H1 (cell line): Measurements from ENCODE around the gene B3GALT4. TPM values are rescaled to one million over a fixed set of nuclear protein-coding genes. Genes with fewer than 3 reads are reported as not detected.

ENCODE experiments used
- CTCF ChIA-PET: fragments of 300-600 bp; sonication (Branson Sonifier 250); formaldehyde crosslinking; loops from one replicate; lab custom pipeline; 2021; ENCODE audit not compliant: partially characterized antibody; lab: Charles Lee
- POLR2A ChIA-PET: fragments of 300-600 bp; sonication (Branson Sonifier 250); formaldehyde crosslinking; loops from one replicate; lab custom pipeline; 2021; ENCODE audit warnings: inconsistent platforms; ENCODE audit not compliant: partially characterized antibody; lab: Charles Lee
- DNase-seq, 2 experiments: peaks; one replicate each; pipeline versions ENCODE4 v3.0.0 to v3.0.0-alpha.2; 2010 to 2022; ENCODE audit warnings: low spot score in 2 of 2, low read depth in 1 of 2, mixed read lengths in 1 of 2
- FAIRE-seq: peaks from 2 replicates; lab custom pipeline; 2011; peaks lifted over from hg19 to GRCh38; lab: Jason Lieb, UNC
- H2AFZ ChIP-seq: 2 replicates; pipeline ENCODE4 v1.8.1; 2012; ENCODE audit warnings: low read length, inconsistent platforms
- H2AK5ac ChIP-seq: 2 replicates; pipeline ENCODE4 v1.6.1; 2013; ENCODE audit warnings: low read depth, low read length
- H2BK120ac ChIP-seq: replicated peaks from 2 replicates; pipeline ENCODE3; 2013; ENCODE audit warnings: low read depth, low read length, inconsistent platforms
- H2BK12ac ChIP-seq: 2 replicates; pipeline ENCODE4 v1.6.1; 2013; ENCODE audit warnings: low read depth, low read length
- H2BK15ac ChIP-seq: 2 replicates; pipeline ENCODE4 v1.6.1; 2013; ENCODE audit warnings: low read length
- H2BK20ac ChIP-seq: 2 replicates; pipeline ENCODE4 v1.6.1; 2013; ENCODE audit warnings: low read length
- H2BK5ac ChIP-seq: 2 replicates; pipeline ENCODE4 v1.6.1; 2013; ENCODE audit warnings: low read depth, low read length
- H3K14ac ChIP-seq: 2 replicates; pipeline ENCODE4 v1.6.1; 2013; ENCODE audit warnings: inconsistent platforms; ENCODE audit not compliant: insufficient read length
- H3K18ac ChIP-seq: 2 replicates; pipeline ENCODE4 v1.6.1; 2013; ENCODE audit warnings: low read length; ENCODE audit errors: extremely low read depth
- H3K23ac ChIP-seq: 2 replicates; pipeline ENCODE4 v1.6.1; 2013; ENCODE audit warnings: inconsistent platforms; ENCODE audit not compliant: insufficient read length
- H3K23me2 ChIP-seq: 2 replicates; pipeline ENCODE4 v1.6.1; 2013; ENCODE audit warnings: low read depth, low read length
- H3K27ac ChIP-seq: 2 replicates; pipeline ENCODE4 v1.6.1; 2011; ENCODE audit warnings: low read depth, low read length, inconsistent platforms
- H3K27me3 ChIP-seq, 4 experiments: replicated peaks in 1 of 4; 1 replicate in 1 of 4; 2 replicates in 3 of 4; pipeline versions ENCODE4 v1.6.1 to v1.8.1; 2011 to 2013; ENCODE audit warnings: low read length in 3 of 4, mild to moderate bottlenecking in 3 of 4, inconsistent platforms in 2 of 4, mixed read lengths in 2 of 4, moderate library complexity in 1 of 4; ENCODE audit not compliant: control insufficient read depth in 3 of 4, insufficient read depth in 3 of 4; ENCODE audit errors: extremely low read depth in 1 of 4
- H3K36me3 ChIP-seq, 4 experiments: 2 replicates each; pipeline versions ENCODE4 v1.6.1 to v1.8.1; 2011 to 2013; ENCODE audit warnings: mild to moderate bottlenecking in 4 of 4, low read length in 3 of 4, moderate library complexity in 2 of 4, control low read depth in 1 of 4, inconsistent platforms in 1 of 4; ENCODE audit not compliant: insufficient read depth in 4 of 4, control insufficient read depth in 2 of 4
- H3K4ac ChIP-seq: replicated peaks from 2 replicates; pipeline ENCODE3; 2013; ENCODE audit warnings: low read length, low read depth, mixed read lengths, inconsistent platforms; ENCODE audit not compliant: insufficient read length
- H3K4me1 ChIP-seq, 4 experiments: replicated peaks in 1 of 4; 1 replicate in 1 of 4; 2 replicates in 3 of 4; pipeline versions ENCODE4 v1.6.1 to v1.8.1; 2011 to 2013; ENCODE audit warnings: low read length in 3 of 4, inconsistent platforms in 2 of 4, mixed read lengths in 1 of 4; ENCODE audit not compliant: insufficient read depth in 4 of 4, control insufficient read depth in 3 of 4
- H3K4me2 ChIP-seq, 2 experiments: 2 replicates each; pipeline versions ENCODE4 v1.6.1 to v1.8.1; 2011 to 2013; ENCODE audit warnings: low read depth in 2 of 2, low read length in 2 of 2, control low read depth in 1 of 2, inconsistent platforms in 1 of 2, mild to moderate bottlenecking in 1 of 2; ENCODE audit not compliant: insufficient read depth in 1 of 2
- H3K4me3 ChIP-seq, 4 experiments: fragments of 200-600, 300-600 bp in 1 of 4; sonication (generic), shearing (Covaris generic), sonication (Bioruptor Twin) in 1 of 4; 2 replicates each; pipeline versions ENCODE4 v1.5.1 to v1.8.1; 2011 to 2016; ENCODE audit warnings: low read length in 4 of 4, low read depth in 3 of 4, control low read depth in 2 of 4, inconsistent platforms in 2 of 4, mild to moderate bottlenecking in 2 of 4, mixed read lengths in 1 of 4, moderate library complexity in 1 of 4; ENCODE audit not compliant: insufficient read depth in 2 of 4; ENCODE audit errors: extremely low read depth in 1 of 4
- H3K56ac ChIP-seq: replicated peaks from 2 replicates; pipeline ENCODE3; 2013; ENCODE audit warnings: low read depth, mild to moderate bottlenecking, mixed read lengths, low read length, inconsistent platforms; ENCODE audit not compliant: insufficient read length
- H3K79me1 ChIP-seq: 2 replicates; pipeline ENCODE4 v1.6.1; 2013; ENCODE audit warnings: low read depth, low read length, control low read depth
- H3K79me2 ChIP-seq, 2 experiments: 2 replicates each; pipeline versions ENCODE4 v1.6.1 to v1.8.1; 2012 to 2013; ENCODE audit warnings: low read length in 2 of 2, mild to moderate bottlenecking in 2 of 2, inconsistent platforms in 1 of 2; ENCODE audit not compliant: insufficient read depth in 2 of 2, control insufficient read depth in 1 of 2
- H3K9ac ChIP-seq, 4 experiments: replicated peaks in 1 of 4; 1 replicate in 1 of 4; 2 replicates in 3 of 4; pipeline versions ENCODE4 v1.6.1 to v1.8.1; 2011 to 2013; ENCODE audit warnings: low read depth in 3 of 4, low read length in 3 of 4, control low read depth in 2 of 4, mild to moderate bottlenecking in 2 of 4, moderate library complexity in 2 of 4, inconsistent platforms in 1 of 4; ENCODE audit errors: extremely low read depth in 1 of 4
- H3K9me3 ChIP-seq, 2 experiments: 2 replicates each; pipeline versions ENCODE4 v1.6.1 to v1.8.1; 2012 to 2013; ENCODE audit warnings: mild to moderate bottlenecking in 2 of 2, moderate library complexity in 2 of 2, control low read depth in 1 of 2, inconsistent platforms in 1 of 2, low read depth in 1 of 2, low read length in 1 of 2, mixed read lengths in 1 of 2; ENCODE audit not compliant: insufficient read depth in 2 of 2
- H4K20me1 ChIP-seq, 2 experiments: replicated peaks in 1 of 2; 2 replicates each; pipeline versions ENCODE3 to v1.8.1; 2011 to 2013; ENCODE audit warnings: inconsistent platforms in 2 of 2, low read length in 2 of 2, mild to moderate bottlenecking in 1 of 2; ENCODE audit not compliant: insufficient read depth in 2 of 2, control insufficient read depth in 1 of 2
- H4K5ac ChIP-seq: 2 replicates; pipeline ENCODE4 v1.6.1; 2013; ENCODE audit warnings: low read length, low read depth, mixed read lengths, inconsistent platforms; ENCODE audit not compliant: insufficient read length
- H4K8ac ChIP-seq: 2 replicates; pipeline ENCODE4 v1.8.0; 2013; ENCODE audit warnings: mild to moderate bottlenecking, moderate library complexity, low read length, inconsistent platforms; ENCODE audit not compliant: insufficient read depth; ENCODE audit errors: extremely low read depth
- H4K91ac ChIP-seq: replicated peaks from 2 replicates; pipeline ENCODE3; 2013; ENCODE audit warnings: low read length, mixed read lengths, inconsistent platforms; ENCODE audit not compliant: insufficient read length
- MAX ChIP-seq: IDR thresholded peaks from 2 replicates; pipeline ENCODE4 v1.6.1; 2012; ENCODE audit warnings: inconsistent platforms
- SAP30 ChIP-seq: fragments of 300-600 bp; sonication (generic); IDR thresholded peaks from 2 replicates; pipeline ENCODE4 v1.7.1; 2012; ENCODE audit warnings: low read length, moderate library complexity, mild to moderate bottlenecking, inconsistent platforms; ENCODE audit not compliant: insufficient read depth, insufficient replicate concordance
- SIRT6 ChIP-seq: IDR thresholded peaks from one replicate; pipeline ENCODE4 v1.7.1; 2012; ENCODE audit warnings: low read length, inconsistent platforms
- TAF7 ChIP-seq: optimal IDR thresholded peaks from 2 replicates; pipeline ENCODE3; 2011; ENCODE audit warnings: low read depth, mild to moderate bottlenecking, inconsistent platforms, low read length, moderate library complexity, borderline replicate concordance
- USF2 ChIP-seq: IDR thresholded peaks from 2 replicates; pipeline ENCODE4 v1.6.1; 2011; ENCODE audit warnings: low read length, improper control_type of control experiment
- WGBS, 2 experiments: shearing (Covaris generic) in 1 of 2; methylation state at CpG; one replicate each; pipeline versions ENCODE4 v1.1.6 to v1.1.7; 2013 to 2015; ENCODE audit warnings: low lambda C conversion rate in 2 of 2, mixed read lengths in 2 of 2, inconsistent platforms in 1 of 2, low coverage in 1 of 2, missing lambda C conversion rate in 1 of 2; ENCODE audit not compliant: insufficient replicate concordance in 2 of 2, insufficient coverage in 1 of 2, insufficient read length in 1 of 2; ENCODE audit errors: extremely low coverage in 1 of 2, missing lambda C conversion rate in 1 of 2; 5-methylcytosine and 5-hydroxymethylcytosine counted together
- polyA plus RNA-seq, 7 experiments: library from polyadenylated mRNA; depleted of rRNA in 3 of 7; stranded (reverse) in 5 of 7; unstranded in 2 of 7; fragments of >200 nt in 5 of 7; fragments of 200-250 nt in 2 of 7; gene quantifications; 1 replicate in 5 of 7; 2 replicates in 1 of 7; 4 replicates in 1 of 7; pipeline versions ENCODE4 v1.2.1 to v1.2.3, GENCODE V29; 2011 to 2013; ENCODE audit warnings: missing spikeins in 2 of 7, mixed read lengths in 2 of 7
- total RNA-seq: library from RNA; stranded (reverse); fragmentation: NEBNext Ultra II Directional; extraction: Animal tissue kit (Norgen Biotek cat#: 25700); gene quantifications from 2 replicates; pipeline ENCODE4 v1.2.1, GENCODE V29; 2021

B3GALT4 gene
- total and polyA plus RNA-seq, 2 of the 8 experiments (the other 6 are each of a cell fraction or from before 2014, with no cell fraction given): 2.2 to 3.0 TPM

- ChIA-PET POLR2A (interaction anchor here (1.0 to 6.3 kb wide), 3 partner anchors 18 to 43 kb away, joined by 3 to 30 read pairs (median 4); partner anchors contain the start of genes PFDN6, RPS18 and VPS52), CTCF (no interaction called here)
- Histone ChIP-seq H3K56ac (peak overlapping the region; percentile 34), H3K27ac (no peak overlapping the region), H3K36me3 (peaks cover under 1 to 12% (median 7%) of the 10 kb centered on the region in 4 experiments; a peak in 7 of 8 replicates), H3K9me3 (no peaks in the 10 kb centered on the region), H2BK120ac (peak overlapping the region; percentile 44), H4K5ac (no peak overlapping the region), H3K23me2 (peaks cover 26% of the 10 kb centered on the region), H2BK12ac (no peak overlapping the region), H2AK5ac (no peak overlapping the region; the same call in 1 of the 2 replicates), H4K8ac (no peak overlapping the region), H3K79me1 (no peaks in the 10 kb centered on the region), H3K18ac (0 out of 2 replicates have a peak overlapping the region, but pooled peaks have one; percentile 51), H3K14ac (no peak overlapping the region), H4K91ac (no peak overlapping the region), H3K4me2 (peak overlapping the region; percentile 93 to 95), H2BK20ac (no peak overlapping the region), H3K27me3 (no peaks in the 10 kb centered on the region), H3K9ac (no peak overlapping the region), H3K4me3 (peak overlapping the region; percentile 84 to 89 (median 88)), H2AFZ (no peak overlapping the region), H3K79me2 (peaks cover 0 to 3% of the 10 kb centered on the region in 2 experiments; a peak in 1 of 4 replicates), H3K4me1 (peaks cover 0 to 21% (median 12%) of the 10 kb centered on the region in 4 experiments; a peak in 6 of 7 replicates), H3K4ac (no peak overlapping the region), H3K23ac (no peak overlapping the region), H2BK15ac (no peak overlapping the region), H4K20me1 (no peaks in the 10 kb centered on the region), H2BK5ac (no peak overlapping the region)
- FAIRE-seq (no peak), DNase-seq (peak in 1 of 2 experiments; percentile 61)
- WGBS, 2 experiments: 8% methylated on average over 10 of the region's 10 CpGs; no CpG with 5 or more reads in 1 of the 2 experiments
- peak; percentile 26; the same call in 1 of the 2 replicates for TF ChIP-seq USF2
- TF ChIP-seq SAP30: peak; percentile 54
- TF ChIP-seq MAX: peak; percentile 51; the same call in 1 of the 2 replicates
- no peak for TF ChIP-seq TAF7
- no peak for TF ChIP-seq SIRT6
These were observed 37.6 kb downstream of the B3GALT4 start for GRCh38 chr6:33314515-33314942.
